DND-41 (cell line): ENCODE data around the gene EFNB2.

Source experiments
- CTCF ChIP-seq: IDR thresholded peaks from 2 replicates; pipeline ENCODE4 v1.5.1; 2012; ENCODE audit warnings: borderline replicate concordance, low read length, moderate library complexity, mild to moderate bottlenecking; ENCODE audit not compliant: poor library complexity, severe bottlenecking; ENCODE audit errors: extremely low read depth
- EZH2 ChIP-seq: IDR thresholded peaks from 3 replicates; pipeline ENCODE4 v1.6.1; 2012; ENCODE audit warnings: borderline replicate concordance, low read depth, mild to moderate bottlenecking, moderate library complexity, low read length, inconsistent platforms; ENCODE audit not compliant: severe bottlenecking

- TF ChIP-seq CTCF (no peak), EZH2 (no peak)
Measured at GRCh38 chr13:106567474-106568298, 32.2 kb upstream of the EFNB2 start, which contains the start of gene ARGLU1.
